Mucosa of gallbladder (tissue), 1 donor: Measurements from ENCODE around the gene TH. TPM values are rescaled to one million over a fixed set of nuclear protein-coding genes. Genes with fewer than 3 reads are reported as not detected.

Experiments
- DNase-seq: peaks from one replicate; pipeline ENCODE4 v3.0.0-alpha.2; 2020; ENCODE audit warnings: low spot score
- total RNA-seq: library from RNA; stranded (reverse); gene quantifications from one replicate; pipeline ENCODE4 v1.2.1, GENCODE V29; 2021
- donor health status: DM: no; HTN: no; CAD: no.

The TH gene
- total RNA-seq, result 2.1 TPM

DNA sequence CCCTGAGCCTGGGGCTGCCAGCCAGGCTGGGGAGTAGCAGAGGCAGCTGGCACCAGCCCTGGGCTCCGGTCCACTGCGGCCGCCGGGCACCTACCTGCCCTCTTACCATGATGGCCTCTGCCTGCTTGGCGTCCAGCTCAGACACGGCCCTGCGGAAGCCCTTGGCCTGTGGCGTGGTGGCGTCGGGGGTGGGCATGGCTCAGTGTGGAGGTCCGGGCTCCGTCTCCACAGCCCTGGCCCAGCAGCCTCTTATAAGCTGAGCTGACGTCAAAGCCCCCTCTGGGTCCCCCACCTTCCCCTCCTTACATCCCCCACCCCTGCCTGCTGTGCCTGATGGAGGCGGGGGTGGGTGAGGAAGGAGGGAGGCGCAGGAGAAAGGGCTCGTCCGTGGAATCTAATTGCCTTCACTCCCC, at the start of gene TH:
Gene TH, minus strand, starts transcription at position 225 of the 413 bp plus-strand sequence. Its CDS starts 29 bp downstream, at position 196.
- no peak for DNase-seq

DNA sequence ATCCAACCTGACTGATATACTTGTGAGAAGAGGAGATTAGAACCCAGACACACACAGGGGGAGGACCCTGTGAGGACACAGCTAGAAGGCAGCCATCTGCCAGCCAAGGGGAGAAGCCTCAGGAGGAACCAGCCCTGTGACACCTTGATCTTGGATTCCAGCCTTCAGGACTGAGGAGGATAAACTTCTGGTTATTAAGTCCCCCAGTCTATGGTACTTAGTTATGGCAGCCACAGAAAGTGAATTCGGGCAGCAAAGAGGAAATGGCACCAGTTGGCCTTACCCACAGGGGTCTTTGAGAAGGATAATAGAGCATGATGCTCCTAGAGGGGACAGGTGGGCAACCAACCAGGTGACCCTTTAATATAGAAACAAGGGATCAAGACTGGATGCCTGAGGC, 49.4 kb upstream of the TH start:
- no peak for DNase-seq

DNA sequence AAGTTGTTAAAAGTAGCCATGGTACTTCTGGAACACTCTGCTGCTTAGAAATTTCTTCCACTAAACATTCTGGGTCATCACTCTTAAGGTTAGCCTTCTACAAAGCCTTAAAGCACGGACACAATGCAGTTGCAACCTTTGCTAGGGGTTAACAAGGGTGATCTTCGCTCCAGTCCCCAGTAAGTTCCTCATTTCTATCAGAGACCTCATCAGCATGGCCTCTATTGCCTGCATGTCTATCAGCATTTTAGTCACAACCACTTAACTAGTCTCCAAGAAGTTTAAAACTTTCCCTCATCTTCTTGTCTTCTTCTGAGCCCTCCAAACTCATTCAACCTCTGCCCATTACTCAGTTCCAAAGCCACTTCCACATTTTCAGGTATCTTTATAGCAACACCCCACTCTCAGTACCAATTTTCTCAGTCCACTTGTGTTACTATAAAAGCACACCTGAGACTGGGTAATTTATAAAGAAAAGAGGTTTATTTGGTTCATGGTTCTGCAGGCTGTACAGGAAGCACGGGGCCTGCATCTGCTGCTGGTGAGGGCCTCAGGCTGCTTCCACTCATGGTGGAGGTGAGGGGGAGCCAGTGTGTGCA, 48.7 kb upstream of the TH start:
- DNase-seq, result no peak

DNA sequence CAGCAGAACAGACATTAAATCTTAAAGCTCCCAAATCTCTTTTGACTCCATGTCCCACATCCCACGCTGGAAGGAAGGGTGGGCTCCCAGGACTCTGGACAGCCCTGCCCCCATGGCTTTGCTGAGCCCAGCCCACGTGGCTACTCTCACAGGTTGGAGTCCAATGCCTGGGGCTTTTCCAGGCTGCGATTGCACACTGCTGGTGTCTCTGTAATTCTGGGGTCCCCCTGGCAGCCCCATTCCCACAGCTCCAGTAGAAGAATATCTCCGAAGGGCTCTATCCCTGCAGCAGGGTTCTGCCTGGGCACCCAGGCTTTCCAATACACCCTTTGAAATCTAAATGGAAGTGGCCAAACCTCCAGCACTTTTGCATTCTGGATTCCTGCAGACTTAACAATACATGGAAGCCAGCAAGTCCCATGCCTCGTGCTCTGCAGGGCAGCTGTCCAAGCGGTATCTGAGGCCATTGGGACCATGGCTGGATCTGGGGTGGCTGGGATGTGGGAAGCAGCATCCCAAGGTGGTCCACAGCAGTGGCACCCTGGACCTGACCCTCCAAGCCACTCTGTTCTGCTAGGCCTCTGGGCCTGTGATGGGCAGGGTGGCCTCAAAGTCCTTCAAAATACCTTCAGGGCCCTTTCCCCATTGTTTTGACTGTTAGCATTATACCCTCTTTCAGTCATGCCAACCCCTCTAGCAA, 47.9 kb upstream of the TH start:
- DNase-seq, result no peak

DNA sequence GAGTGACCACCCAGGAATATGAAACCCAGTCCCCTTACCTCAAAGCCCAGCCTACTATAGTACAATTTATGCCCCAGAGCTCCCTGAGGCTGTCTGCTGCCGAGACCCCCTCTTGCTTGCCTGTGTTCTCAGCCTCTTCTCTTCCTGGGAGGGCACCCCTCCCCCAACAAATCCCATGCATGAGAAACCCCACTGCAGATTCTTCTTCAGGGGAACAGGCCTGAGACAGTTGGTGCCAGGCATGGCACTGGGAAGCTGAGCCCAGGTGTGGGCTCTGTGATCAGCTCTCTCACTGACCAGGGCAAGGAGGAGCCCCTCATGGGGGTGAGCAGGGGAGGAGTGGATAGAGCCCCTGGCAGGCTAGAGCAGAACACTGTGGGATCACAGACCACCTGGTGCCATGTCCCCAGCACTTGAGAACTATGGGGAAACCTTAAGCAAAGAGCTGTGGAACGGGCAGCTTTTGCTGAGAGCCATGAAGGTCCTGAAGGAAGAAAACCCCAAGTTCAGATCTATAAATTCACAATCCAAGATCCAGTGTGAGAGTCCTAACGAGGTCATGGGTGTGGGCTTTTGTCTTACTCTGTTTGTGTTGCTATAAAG, 46.5 kb upstream of the TH start:
- no peak for DNase-seq

DNA sequence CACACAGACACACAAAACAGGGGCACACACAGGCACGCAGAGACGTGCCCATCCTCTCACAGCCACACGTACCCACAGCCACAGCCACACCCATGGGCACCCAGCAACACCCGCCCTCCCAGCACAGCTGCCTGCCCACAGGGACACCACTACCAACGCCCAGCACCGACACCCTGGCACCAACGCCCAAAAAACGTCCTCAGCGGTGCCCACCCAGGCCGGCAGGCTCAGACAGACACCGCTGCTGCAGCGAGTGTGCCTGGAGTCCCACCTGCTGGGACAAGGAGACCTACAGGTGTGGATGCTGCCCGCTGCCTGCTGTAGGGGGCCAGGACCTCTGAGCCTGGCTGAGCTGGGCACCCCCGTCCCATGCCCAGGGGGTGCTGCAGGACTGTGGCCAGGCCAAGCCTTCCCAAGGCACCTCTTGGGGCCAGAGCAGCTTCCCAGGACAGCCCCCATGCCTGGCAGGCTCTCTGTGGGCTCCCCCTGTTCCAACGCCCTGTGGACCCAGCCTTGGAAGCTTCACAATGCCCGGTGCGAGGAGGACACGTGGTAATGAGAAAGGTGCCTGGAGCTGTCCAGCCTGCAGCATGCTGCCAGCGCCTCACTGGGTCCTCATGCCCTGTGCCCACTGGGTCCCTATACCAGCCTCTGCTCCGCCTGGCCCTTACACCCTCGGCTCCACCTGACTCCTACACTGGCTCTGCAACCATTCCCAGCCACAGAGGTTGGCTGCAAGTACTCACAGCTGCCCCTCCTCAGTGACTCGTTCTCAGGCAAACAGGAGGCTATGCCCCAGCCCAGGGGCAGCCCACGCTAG, 45.8 kb upstream of the TH start:
- no peak for DNase-seq

DNA sequence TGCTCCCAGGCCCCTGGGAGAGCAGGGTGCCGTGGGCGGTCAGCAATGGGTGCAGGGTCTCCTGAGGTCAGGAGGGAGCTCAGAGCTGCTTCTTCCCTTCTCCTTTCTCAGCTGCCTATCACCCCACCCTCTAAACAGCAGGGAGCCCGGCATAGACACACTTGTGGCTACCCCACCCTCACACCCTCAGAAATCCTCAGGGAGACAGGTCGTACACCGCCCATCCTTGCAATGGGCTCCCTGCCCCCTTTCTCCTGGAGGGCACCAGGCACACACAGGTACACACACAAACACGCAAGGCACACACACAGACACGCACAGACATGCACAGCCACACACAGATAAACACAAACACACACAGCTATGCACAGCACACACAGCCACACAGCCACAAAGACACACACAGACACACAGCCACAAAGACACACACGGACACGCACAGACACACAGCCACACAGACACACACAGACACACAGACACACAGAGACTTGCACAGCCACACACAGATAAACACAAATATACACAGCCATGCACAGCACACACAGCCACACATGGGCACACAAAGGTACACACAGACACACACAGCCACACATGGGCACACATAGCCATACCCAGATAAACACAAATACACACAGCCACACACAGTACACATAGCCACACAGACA, 44.9 kb upstream of the TH start:
- DNase-seq, result no peak

DNA sequence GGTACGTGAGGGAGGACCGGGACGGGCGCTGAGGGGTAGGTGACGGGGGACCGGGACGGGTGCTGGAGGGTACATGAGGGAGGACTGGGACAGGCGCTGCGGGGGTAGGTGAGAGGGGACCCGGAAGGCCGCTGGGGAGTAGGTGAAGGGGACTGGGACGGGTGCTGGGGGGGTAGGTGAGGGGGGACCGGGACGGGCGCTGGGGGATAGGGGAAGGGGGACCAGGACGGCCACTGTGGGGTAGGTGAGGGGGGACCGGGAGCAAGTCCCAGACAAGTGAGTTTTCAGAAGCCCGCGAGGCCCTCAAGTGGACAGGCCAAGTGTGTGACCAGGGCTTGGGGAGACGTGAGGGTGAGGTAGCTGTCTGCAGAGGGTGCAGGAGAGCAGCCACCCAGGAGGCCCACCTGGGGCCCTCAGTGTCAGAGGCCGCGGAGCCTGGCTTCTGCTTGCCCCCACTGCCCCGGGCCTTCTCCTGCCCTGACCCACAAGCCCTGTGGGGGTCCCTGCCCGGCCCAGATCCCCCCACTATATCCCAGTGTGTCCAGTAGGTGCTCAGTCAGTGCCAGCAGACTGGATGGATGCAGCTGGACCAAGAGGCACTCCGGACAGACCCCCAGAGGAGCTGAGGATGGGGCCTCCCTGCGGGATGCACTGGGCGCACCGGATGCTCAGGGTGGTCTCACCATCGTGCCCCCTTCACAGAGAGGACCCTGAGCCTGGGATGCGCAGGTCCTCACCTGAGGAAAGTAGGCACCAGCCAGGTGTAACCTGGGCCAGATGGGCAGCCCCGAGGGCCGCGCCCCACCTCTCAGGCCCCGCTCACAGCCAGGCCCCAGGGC, 44.2 kb upstream of the TH start:
- DNase-seq, result no peak

DNA sequence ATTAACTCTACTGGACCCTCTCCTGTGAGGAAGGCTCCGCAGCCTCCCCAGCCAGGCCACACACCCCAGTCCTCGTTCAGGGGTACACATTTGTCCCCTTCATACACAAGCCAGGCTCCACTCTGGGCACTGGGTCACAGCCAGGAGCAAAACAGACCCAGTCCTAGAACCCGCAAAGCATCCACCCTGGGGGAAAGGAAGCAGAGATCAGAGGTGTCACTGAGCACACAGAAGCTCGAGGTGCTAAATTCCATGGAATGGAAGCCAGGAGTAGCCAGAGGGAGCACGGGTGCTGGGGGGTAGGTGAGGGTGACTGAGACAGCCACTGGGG, 43.6 kb upstream of the TH start:
- DNase-seq, result no peak

DNA sequence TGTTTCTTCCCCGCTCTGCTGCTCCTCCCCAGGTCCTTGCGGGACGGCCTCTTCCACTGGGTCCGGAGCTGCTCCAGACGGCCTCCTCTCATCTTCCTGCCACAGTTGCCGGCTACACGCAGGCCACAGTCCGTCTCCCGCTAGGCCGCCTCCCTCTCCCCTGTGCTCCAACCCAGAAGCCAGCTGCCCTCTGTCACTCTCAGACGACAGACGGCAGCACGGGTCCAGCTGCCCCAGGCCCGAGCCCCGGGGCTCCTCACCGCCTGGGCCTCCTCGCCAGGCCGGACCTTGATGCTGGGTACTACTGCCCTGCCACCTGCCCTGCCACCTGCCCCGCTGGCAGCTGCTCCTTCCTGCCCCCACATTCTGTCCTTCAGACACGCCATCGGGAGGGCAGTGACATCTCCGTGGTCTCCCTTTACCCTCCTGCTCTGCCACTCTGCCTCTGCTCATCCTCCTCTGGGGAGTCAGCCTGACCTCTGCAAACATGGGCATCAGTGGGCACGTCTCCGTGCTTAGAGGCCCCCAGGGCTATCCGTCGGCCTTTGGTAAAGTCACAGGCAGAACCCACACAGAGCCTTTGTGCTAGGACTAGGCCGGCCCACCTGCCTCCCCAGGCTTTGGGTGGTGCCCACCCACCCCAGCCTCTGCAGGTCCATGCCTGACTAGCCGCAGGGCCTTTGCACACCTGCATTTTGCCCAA, 43.1 kb upstream of the TH start:
- peak; percentile 7 for DNase-seq

DNA sequence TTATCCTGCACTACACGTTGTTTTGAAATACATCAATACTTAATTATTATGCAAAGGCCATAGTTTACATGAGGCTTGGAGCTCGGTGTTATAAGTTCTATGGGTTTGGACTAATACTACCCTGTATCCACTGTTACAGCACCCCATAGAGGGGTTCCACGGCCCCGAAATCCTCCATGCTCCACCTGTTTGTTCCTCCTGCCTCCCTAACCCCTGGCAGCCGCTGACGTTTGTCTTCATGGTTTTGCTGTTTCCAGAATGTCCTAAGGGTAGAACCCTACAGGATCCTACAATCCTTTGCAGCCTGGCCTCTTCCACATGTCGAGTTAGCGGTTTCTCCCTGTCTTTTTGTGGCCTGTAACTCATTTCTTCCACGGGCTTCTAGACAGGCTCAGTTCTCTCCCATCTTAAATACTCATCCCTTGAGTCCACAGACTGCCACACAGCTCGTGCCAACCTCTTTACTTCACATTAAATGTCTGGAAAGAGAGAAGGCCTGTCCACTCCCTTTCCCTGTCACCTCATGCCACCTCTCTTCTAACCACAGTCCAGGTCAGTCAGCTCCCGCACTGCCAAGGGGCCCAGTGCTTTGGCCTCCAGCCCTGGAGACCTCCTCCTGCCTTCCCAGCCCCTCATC, 42.4 kb upstream of the TH start:
- no peak for DNase-seq

DNA sequence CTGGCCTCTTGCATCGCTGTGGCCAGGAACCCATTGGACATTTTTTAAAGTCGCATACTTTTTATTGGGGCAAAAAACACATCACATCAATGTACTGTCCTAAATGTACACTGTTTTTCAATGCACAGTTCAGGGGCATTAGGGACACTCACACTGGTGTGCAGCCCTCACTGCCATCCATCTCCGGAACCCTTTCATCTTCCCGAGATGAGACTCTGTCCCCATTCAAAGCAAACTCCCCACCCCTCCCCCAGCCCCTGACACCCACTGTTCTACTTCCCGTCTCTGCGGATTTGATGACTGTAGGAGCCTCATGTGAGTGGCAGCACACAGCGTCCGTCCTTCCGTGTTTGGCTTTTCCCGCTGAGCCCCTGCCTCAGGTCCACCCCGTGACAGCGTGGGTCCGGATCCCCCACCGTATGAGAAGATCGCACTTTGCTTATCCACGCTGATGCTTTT, 41.8 kb upstream of the TH start:
- DNase-seq, result peak; percentile 23

DNA sequence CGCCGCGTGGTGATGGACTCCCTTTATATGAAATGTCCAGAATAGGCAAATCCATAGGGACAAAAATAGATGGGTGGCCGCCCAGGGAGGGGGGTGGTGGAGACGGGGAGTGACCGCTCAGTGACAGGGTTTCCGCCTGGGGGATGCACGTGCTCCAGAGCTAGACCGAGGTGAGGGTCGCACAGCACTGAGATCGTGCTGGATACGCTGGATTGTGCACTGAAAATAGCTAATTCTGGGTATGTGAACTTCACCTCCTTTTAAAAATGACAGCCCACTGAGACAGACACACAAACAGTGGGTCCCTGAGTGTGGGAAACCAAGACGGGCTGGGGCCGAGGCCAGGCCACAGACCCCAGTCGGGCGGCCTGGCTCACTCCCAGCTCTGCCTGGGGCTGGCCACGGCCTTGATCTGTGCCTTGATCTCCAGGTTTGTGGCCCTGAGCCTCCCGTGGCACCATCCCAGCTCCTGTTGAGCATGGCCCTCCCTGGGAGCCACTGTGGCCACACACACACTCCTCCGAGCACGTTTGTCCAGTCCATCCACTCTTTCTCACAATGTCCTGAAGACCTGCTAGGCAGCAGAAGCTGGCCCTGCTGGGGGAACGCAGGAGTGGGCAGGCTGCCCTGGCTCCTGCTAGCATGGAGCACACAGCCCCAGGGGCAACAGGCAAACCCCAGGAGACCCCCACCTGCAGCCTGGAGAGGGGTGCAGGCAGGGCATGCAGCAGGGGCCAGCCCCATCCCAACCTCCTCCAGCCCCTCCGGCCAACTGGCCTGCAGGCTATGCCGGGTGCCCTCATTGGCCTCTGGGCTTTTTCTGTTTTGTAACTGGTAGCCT, 41.0 kb upstream of the TH start:
- peak; percentile 9 for DNase-seq

DNA sequence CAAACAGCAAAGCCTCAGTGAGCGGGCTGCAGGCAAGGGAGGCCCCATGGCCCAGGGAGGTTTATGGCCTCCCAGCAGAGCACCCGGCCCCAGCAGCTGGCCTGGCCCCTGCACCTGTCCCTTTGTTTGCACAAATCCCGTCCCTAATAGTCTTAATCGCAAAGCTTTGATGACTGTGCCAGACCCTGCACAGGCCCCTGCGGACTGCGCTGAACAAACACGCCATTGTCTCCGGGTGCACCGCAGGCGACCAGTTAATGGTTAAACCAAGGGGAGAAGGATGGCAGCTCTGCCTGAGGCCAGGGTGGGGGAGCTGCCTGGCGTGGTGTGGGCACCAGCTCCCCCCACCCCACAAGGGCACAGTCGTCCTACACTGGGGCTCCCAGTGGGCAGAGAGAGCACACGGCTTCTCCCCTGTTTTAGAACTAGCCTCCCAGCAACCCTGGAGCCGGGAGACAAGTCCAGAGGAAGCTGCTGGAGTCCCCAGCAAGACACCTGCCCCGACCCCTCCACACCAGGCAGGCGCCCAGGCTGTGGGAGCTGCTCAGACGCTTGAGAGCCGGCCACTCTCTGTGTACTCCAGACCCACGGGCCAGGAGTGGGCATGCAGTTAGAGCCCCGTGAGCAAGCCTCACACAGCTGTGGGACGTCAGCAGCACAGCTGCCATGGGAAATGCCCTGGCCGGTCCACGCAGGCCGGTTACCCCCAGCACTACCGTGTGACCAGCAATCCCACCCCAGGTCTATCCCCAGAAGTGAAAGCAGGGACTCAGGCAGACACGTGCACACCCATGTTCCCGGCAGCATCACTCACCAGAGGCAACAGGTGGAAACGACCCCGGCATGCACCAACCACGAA, 39.7 kb upstream of the TH start:
- peak; percentile 48 for DNase-seq

DNA sequence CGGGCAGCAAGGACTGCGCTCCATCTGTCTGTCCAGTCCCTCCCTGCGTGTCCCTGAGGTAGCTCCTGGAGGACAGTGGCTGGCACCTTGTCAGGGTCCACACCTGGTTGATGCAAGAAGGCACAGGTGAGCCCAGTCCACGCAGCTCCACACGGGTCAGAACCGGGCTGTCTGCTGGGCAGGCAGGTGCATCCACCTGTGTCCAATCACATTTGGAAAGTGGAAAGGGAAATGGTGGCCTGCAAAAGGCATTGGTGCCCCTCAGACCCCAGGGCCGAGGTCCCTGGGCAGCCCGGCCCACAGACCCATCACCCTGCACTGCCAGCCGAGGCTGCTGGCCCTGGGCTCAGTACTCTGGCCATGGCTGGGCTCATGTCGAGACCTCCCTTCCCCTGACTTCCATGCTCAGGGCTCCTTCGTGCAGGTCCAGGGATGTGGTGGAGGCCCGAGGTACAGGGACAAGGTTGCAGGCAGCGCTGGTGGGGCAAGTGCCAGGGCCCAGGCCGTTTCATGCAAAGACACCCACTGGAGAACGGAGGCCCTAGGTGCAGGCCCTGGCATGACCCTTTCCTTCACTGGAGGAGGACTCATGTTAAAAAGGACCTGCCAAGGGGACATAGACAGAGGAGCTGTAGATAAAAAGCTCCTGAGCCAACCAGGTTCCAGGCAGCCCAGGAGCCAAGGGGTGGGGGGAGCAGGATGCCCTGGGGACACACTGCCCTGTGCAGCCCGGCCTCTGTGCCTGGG, 38.9 kb upstream of the TH start:
- peak; percentile 9 for DNase-seq

DNA sequence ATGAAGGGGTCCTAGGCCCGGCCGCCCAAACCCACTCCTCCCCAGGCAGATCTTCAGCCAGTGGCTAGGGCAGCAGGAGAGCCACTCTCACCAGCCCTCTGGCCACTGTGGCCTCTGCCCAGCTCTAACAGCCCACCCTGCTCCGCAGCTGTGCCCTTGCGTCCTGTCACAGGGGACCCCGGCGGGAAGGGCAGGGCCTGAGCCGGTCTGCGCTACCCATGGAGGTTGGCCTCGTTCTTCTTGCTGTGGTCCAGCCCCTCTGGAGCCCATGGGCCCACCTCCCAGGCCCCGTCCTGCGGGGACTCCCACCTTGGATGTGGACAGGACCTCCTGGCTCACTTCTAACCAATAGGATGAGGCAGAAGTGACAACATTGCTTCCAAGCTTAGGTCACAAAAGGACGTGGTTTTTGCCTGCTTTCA, 38.3 kb upstream of the TH start:
- no peak for DNase-seq

DNA sequence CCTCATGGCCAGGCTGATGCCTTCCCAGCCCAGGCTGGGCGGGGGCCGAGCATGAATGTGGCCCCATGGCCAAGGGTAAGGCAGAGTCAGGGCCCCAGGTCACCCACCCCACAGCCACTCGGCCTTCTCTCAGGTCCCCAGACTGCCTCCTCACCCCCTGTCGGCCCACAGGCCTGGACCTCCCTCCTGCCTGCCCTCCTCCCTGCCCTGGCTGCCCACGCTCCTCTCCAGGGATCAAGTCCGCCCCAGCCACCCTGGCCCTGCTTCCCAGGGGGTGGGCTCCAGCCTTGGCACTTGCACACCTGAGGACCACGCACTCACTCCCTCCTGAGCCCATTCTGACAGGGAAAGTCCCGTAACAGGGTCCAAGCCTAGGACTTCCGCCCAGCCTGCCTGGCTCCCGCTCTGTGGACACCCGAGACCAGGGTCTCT, 37.8 kb upstream of the TH start:
- DNase-seq, result peak; percentile 4
